Measurements from ENCODE around the gene DTX3. TPM values are rescaled to one million over a fixed set of nuclear protein-coding genes. Genes with fewer than 3 reads are reported as not detected.
"Not testable (repeated sequence)": the region's sequence is repeated elsewhere in the genome, so short reads cannot be mapped to it uniquely, and the experiment has no call there.

DTX3 gene
- polyA plus RNA-seq: 10 to 100 TPM in 2 of 3 donors, 1 to 10 TPM in 1; 8.4 to 23.3 (median 14.5) TPM

DNA sequence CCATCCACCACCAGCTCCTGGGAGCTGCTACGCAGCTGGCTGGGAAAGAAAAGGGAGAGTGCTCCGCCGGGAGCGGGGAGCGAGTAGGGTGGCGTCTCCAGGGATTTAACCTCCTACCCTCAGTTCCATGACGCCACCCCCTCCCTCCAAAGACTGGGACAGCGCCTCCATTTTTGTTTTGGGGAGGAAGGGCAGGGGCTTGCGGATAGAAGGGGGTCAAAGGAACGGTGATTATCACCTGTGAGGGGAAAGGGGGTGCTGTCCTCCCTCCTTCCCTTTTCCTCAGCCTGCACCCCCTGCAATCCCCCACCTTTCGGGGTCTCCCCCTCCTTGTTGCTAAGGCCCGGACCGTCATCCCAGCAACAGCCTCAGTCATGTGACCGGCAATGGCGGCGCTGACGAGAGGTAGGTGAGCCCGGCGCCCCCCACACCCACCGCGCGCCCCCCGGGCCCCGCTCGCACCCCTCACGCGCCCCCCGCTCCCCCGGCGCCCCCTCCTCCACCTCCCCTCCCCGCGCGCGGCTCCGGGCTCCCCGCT is at the start of gene DTX3:
TSS of gene DTX3 (plus strand) at position 371 of the 538 bp plus-strand sequence. CDS start 1,694 bp downstream, outside the sequence.
- WGBS, 3 donors: 2 to 4% (median 3%) methylated on average over 22 to 36 of the region's 36 CpGs

GRCh38 chr12:57554897-57555296 is 49.7 kb upstream of the DTX3 start:
- WGBS, 3 donors: 98 to 100% (median 100%) methylated on average over 1 of the region's 1 CpG
- no peak overlapping the region for H3K27ac ChIP-seq (ENCODE audit: low read depth, low read length)

More for the DNA sequence above, at the start of gene DTX3:
- H3K27ac ChIP-seq (ENCODE audit: low read depth, low read length): peak within 1 kb of the TSS; percentile 7

DNA sequence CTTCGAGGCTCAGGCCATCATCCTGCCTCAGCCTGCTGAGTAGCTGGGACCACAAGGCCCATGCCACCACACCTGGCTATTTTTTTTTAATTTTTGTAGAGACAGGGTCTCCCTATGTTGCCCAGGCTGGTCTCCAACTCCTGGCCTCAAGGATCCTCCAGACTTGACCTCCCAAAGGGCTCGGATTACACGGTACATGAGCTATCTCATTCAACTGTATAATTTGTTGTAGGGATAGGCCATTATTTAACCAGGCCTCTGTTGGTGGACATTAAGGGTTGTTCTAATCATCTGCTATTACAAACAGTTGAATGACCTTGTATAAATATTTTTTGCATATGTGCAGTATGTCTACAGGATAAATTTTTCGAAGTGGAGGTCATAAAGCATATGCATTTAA is 45.8 kb upstream of the DTX3 start:
- H3K27ac ChIP-seq (ENCODE audit: low read depth, low read length): no peak overlapping the region
- 82 to 89% (median 86%) methylated on average over 4 of the region's 4 CpGs for WGBS, 3 donors

DNA sequence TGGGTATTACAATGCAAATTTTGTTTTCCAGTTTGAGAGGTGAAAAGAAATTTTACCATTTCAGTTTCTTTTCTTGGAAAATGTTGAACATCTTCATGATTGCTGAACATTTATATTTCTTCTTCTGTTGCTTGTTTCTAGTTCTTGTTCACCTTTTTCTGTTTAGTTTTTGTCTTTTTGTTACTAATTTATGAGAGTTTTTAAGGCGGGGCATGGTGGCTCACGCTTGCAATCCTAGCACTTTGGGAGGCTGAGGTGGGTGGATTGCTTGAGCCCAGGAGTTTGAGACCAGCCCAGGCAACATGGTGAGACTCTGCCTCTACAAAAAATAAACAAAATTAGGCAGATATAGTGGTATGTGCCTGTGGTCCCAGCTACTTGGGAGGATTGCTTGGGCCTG is 44.1 kb upstream of the DTX3 start:
- WGBS, 3 donors: 89 to 93% (median 92%) methylated on average over 2 of the region's 2 CpGs

GRCh38 chr12:57561117-57561516 is 43.5 kb upstream of the DTX3 start:
- WGBS, 3 donors: 84 to 89% (median 85%) methylated on average over 1 of the region's 1 CpG
- not testable (repeated sequence) for H3K27ac ChIP-seq (ENCODE audit: low read depth, low read length)

More for the DNA sequence above, 44.1 kb upstream of the DTX3 start:
- no peak overlapping the region for H3K27ac ChIP-seq (ENCODE audit: low read depth, low read length)

DNA sequence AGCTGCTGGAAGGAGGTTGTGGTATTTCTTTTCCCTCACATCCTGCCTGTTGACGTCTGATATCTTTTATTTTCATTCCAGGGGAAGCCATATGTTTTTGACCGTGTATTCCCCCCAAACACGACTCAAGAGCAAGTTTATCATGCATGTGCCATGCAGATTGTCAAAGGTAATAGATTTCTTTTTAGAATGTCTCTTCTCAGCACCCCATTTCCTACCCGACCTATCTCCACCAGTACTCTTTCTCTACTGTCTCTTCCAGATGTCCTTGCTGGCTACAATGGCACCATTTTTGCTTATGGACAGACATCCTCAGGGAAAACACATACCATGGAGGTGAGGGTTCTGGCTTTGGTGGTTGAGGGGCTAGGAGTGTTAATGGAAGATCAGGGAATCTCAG is 41.3 kb upstream of the DTX3 start:
- 39 to 63% (median 50%) methylated on average over 4 of the region's 4 CpGs for WGBS, 3 donors
- H3K27ac ChIP-seq (ENCODE audit: low read depth, low read length): no peak overlapping the region

GRCh38 chr12:57564178-57564740 is 40.4 kb upstream of the DTX3 start:
- no peak overlapping the region for H3K27ac ChIP-seq (ENCODE audit: low read depth, low read length)
- WGBS, 3 donors: 79 to 87% (median 85%) methylated on average over 7 of the region's 7 CpGs

GRCh38 chr12:57568838-57569237 is 35.8 kb upstream of the DTX3 start:
- WGBS, 3 donors: 68 to 74% (median 70%) methylated on average over 6 of the region's 6 CpGs

DNA sequence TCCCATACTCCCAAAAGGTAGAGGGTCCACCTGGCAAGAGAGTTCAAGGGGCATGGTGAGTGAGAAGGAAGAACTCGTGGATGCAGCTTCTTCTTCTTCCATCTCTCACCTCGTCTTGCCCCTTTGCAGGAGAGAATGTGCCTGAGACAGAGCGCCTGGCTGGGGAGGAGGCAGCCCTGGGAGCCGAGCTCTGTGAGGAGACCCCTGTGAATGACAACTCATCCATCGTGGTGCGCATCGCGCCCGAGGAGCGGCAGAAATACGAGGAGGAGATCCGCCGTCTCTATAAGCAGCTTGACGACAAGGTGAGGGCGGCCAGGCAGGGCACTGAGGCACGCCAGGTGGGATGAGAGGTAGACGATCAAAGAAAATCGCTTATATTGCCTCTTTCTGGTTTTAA is 34.8 kb upstream of the DTX3 start:
- H3K27ac ChIP-seq (ENCODE audit: low read depth, low read length): no peak overlapping the region
- 82 to 89% (median 86%) methylated on average over 18 of the region's 18 CpGs for WGBS, 3 donors

More at GRCh38 chr12:57568838-57569237, 35.8 kb upstream of the DTX3 start:
- no peak overlapping the region for H3K27ac ChIP-seq (ENCODE audit: low read depth, low read length)

- WGBS, 3 donors: 85 to 90% (median 87%) methylated on average over 13 of the region's 13 CpGs
- H3K27ac ChIP-seq (ENCODE audit: low read depth, low read length): not testable (repeated sequence)
These were observed 34.2 kb upstream of the DTX3 start for GRCh38 chr12:57570438-57570837.

DNA sequence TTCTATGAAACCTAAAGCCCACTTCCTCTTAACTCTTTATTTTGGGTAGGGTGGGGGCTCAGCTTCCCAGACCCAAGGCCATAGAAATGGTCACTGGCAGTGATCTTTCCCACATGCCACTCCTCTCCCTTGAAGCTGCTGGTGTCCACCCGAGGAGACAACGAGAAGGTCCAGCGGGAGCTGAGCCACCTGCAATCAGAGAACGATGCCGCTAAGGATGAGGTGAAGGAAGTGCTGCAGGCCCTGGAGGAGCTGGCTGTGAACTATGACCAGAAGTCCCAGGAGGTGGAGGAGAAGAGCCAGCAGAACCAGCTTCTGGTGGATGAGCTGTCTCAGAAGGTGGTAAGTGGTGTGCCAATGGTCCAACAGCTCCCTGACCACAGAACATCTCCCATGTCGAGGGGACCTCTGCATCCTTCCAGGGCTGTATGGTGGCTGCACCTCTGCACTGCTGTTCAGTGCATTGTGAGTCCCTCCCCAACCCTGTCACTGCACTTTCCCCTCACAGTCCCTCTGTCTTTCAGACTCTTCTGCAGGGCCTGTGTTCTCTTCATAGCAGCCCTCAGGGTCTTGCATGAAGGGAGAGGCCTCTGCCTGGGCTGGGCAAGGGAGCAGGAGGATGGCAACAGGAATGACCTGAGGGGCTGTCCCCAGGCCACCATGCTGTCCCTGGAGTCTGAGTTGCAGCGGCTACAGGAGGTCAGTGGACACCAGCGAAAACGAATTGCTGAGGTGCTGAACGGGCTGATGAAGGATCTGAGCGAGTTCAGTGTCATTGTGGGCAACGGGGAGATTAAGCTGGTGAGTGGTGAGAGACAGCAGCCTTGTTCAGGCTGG is 32.5 kb upstream of the DTX3 start:
- H3K27ac ChIP-seq (ENCODE audit: low read depth, low read length): no peak overlapping the region
- 84 to 90% (median 86%) methylated on average over 12 of the region's 12 CpGs for WGBS, 3 donors

DNA sequence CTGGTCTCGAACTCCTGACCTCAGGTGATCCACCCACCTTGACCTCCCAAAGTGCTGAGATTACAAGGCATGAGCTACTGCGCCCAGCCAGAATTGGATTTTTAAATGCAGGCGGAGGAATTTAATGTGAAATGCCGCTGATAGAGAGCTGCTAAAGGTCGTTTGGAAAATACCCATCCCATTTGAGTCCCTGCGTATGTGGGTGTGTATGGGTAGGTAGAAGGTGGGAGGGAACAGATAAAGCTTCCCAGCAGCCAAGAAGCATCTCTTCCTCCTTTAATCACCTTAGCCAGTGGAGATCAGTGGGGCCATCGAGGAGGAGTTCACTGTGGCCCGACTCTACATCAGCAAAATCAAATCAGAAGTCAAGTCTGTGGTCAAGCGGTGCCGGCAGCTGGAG is 29.8 kb upstream of the DTX3 start:
- WGBS, 3 donors: 81 to 89% (median 88%) methylated on average over 10 of the region's 10 CpGs

DNA sequence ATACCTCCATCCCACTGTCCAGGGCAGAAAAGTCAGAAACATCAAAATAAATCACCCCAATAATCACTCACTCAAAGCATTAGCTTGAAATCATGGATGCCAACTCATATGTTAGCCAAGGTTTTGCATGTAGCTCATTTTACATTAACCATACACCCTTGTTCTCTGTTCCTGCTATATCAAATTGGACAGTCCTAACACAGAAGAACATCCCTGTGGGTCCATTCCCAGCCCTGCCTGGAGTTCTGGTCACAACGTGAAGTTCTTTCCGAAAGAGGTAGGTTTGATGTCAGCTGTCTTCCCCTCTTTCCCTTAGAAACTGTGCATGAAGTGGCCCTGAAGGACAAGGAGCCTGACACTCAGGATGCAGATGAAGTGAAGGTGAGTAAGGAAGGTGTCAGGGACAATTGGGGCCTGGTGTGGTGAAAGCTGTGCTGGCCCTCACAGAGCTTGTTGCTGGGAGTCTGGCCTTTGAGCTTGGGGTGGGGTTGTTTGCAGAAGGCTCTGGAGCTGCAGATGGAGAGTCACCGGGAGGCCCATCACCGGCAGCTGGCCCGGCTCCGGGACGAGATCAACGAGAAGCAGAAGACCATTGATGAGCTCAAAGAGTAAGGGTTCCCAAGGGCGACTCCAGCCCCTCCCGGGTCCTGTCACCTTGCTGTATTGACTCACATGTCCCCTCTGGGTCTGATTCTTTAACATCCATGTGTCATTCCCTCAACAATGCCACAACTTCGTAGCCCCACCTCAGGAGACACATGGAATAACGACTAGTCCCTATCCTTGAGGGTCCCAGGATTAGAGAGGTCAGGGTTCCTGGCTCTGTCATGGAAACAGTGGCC is 28.6 kb upstream of the DTX3 start:
- 73 to 87% (median 86%) methylated on average over 12 of the region's 12 CpGs for WGBS, 3 donors
- no peak overlapping the region for H3K27ac ChIP-seq (ENCODE audit: low read depth, low read length)

More for the DNA sequence above, 29.8 kb upstream of the DTX3 start:
- H3K27ac ChIP-seq (ENCODE audit: low read depth, low read length): no peak overlapping the region

GRCh38 chr12:57576613-57577160 is 27.9 kb upstream of the DTX3 start:
- H3K27ac ChIP-seq (ENCODE audit: low read depth, low read length): no peak overlapping the region
- WGBS, 3 donors: 76 to 79% (median 78%) methylated on average over 9 of the region's 9 CpGs

- no peak overlapping the region for H3K27ac ChIP-seq (ENCODE audit: low read depth, low read length)
- WGBS, 3 donors: 80 to 88% (median 87%) methylated on average over 12 of the region's 12 CpGs
These were observed 26.5 kb upstream of the DTX3 start for GRCh38 chr12:57577981-57578758.

GRCh38 chr12:57579011-57579410 is 25.6 kb upstream of the DTX3 start:
- WGBS, 3 donors: 73 to 87% (median 84%) methylated on average over 2 of the region's 2 CpGs

DNA sequence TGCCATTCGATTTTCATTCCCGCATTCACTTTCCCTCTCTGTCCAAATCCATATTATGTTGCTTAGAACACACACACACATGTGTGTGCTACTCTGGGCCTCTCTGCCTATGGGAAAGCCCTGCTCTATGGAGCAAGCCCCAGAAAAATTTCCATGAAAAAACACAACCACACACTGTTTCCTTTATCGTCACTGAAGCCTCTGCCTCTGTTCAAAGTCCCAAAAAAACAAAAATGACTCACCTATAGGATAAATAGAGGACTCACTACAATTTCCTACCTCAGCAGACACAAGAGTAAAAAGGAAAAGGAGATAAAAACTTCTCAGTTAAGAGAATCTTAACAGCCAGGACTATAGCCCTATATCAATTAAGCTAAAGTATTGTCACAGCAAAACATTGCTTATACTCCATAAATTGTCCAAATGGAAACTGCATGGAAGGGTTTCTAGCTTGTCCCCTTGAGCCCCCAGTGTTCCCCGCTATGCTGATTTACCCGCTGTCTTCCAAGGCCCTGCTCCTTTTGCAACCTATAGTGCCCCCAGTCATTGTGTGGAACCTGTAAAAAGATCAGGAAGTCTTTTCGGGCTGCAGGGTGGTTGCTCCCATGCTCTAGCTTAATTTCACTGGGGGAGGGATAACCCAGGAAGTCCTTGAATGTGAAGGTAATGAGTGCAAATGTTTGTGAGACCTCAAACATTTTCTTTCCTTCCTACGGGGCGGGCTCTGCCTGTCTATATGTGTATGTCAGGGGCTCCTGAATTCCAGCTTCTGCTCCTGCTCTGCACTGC is 24.8 kb upstream of the DTX3 start:
- no peak overlapping the region for H3K27ac ChIP-seq (ENCODE audit: low read depth, low read length)
- WGBS, 3 donors: 80 to 89% (median 88%) methylated on average over 8 of the region's 8 CpGs

More at GRCh38 chr12:57579011-57579410, 25.6 kb upstream of the DTX3 start:
- H3K27ac ChIP-seq (ENCODE audit: low read depth, low read length): no peak overlapping the region

Measured in adipose tissue (tissue), 3 donors.